Osteocyte (in vitro differentiated cells): ENCODE data around the gene RAD21L1. TPM values are rescaled to one million over a fixed set of nuclear protein-coding genes. Genes with fewer than 3 reads are reported as not detected.

Experiments
- DNase-seq: peaks from one replicate; pipeline ENCODE4 v3.0.0; 2021; ENCODE audit warnings: mixed read lengths; ENCODE audit not compliant: unreplicated experiment; ENCODE audit errors: extremely low spot score
- H3K27ac Mint-ChIP-seq: one replicate; pipeline ENCODE4 v1.8.0; 2021; ENCODE audit warnings: mild to moderate bottlenecking, mixed read lengths; ENCODE audit not compliant: unreplicated experiment
- H3K27me3 Mint-ChIP-seq: one replicate; pipeline ENCODE4 v1.8.0; 2021; ENCODE audit warnings: mixed read lengths; ENCODE audit not compliant: unreplicated experiment
- H3K36me3 Mint-ChIP-seq: one replicate; pipeline ENCODE4 v1.8.0; 2021; ENCODE audit warnings: mixed read lengths; ENCODE audit not compliant: unreplicated experiment
- H3K4me1 Mint-ChIP-seq: one replicate; pipeline ENCODE4 v1.8.0; 2021; ENCODE audit warnings: mixed read lengths; ENCODE audit not compliant: unreplicated experiment
- H3K4me3 Mint-ChIP-seq: one replicate; pipeline ENCODE4 v1.8.0; 2021; ENCODE audit warnings: mild to moderate bottlenecking, moderate library complexity, mixed read lengths; ENCODE audit not compliant: unreplicated experiment
- H3K9me3 Mint-ChIP-seq: one replicate; pipeline ENCODE4 v1.8.0; 2021; ENCODE audit warnings: mixed read lengths; ENCODE audit not compliant: unreplicated experiment
- total RNA-seq: library from RNA; stranded (reverse); gene quantifications from 2 replicates; pipeline ENCODE4 v1.2.1, GENCODE V29; 2021
- TF ChIP-seq, protein P1 (sequence below): fragments of 200-600 bp; sonication (generic); IDR thresholded peaks from 2 replicates; pipeline ENCODE4 v1.5.0; 2021; ENCODE audit warnings: antibody characterized with exemption, mild to moderate bottlenecking, moderate library complexity

RAD21L1 gene
- total RNA-seq, 1 donor from 2014 or later = not detected

DNA sequence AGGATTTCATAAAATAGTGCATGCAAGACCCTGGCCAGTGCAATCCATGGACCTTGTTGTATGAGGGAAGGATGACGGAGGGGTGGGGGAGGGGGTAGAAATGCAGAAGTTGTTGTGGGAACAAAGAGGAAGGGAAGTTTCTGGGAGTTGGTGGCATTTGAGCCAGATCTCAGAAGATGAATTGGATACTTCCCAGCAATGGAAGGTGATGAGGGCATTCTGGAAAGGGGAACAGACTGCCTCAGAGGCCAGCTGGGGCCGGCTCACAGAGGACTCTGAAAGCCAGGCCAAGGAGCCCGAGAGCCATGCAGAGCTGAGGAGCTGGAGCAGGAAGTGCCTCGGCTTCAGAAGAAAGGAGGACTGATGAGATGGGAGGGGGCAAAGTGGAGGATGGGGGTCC lies 43.7 kb upstream of the RAD21L1 start:
- H3K9me3 Mint-ChIP-seq = no peaks in the 10 kb centered on the region
- no peaks in the 10 kb centered on the region for H3K36me3 Mint-ChIP-seq
- H3K27me3 Mint-ChIP-seq = peaks cover 26% of the 10 kb centered on the region
- DNase-seq = no peak
- no peak overlapping the region for H3K4me3 Mint-ChIP-seq
- no peak overlapping the region for H3K27ac Mint-ChIP-seq
- TF ChIP-seq, protein P1, sequence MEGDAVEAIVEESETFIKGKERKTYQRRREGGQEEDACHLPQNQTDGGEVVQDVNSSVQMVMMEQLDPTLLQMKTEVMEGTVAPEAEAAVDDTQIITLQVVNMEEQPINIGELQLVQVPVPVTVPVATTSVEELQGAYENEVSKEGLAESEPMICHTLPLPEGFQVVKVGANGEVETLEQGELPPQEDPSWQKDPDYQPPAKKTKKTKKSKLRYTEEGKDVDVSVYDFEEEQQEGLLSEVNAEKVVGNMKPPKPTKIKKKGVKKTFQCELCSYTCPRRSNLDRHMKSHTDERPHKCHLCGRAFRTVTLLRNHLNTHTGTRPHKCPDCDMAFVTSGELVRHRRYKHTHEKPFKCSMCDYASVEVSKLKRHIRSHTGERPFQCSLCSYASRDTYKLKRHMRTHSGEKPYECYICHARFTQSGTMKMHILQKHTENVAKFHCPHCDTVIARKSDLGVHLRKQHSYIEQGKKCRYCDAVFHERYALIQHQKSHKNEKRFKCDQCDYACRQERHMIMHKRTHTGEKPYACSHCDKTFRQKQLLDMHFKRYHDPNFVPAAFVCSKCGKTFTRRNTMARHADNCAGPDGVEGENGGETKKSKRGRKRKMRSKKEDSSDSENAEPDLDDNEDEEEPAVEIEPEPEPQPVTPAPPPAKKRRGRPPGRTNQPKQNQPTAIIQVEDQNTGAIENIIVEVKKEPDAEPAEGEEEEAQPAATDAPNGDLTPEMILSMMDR = no peak
- H3K4me1 Mint-ChIP-seq = peaks cover 10% of the 10 kb centered on the region

DNA sequence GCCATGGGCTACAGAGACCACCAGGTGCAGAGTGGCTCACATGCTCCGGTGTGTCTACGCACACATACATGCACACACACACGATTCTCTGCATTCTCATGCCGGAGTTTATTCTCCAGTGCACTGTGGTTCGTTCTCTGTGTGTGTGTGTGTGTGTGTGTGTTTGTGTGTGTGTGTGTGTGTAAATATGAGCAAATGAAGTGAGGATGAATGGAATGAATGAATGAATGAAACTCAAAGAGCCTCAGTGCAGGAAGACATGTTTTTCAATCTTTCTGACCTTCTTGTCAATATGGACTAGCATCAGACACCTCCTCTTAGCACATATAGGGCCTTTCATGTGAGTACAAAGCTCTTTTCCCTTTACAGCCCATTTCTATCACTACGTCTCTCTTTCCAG lies 42.7 kb upstream of the RAD21L1 start:
- Mint-ChIP-seq H3K27ac (no peak overlapping the region), H3K36me3 (no peaks in the 10 kb centered on the region), H3K4me3 (no peak overlapping the region)

DNA sequence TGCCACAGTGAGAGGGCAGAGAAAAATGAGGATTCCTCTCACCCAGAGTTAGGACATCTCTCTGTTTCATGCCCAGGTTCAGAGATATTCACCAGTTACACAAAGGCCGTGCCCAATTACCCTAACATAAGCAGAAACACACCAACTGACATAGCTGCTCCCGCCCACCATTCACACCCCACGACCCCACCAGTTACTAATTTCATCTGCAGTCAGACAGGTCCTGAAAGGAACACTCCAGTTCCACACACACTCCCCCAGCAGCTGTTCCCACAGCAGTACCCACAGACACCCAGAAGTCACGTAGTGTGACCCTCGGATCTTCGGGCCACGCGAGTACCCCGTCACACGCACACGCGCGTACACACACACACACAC lies 41.6 kb upstream of the RAD21L1 start:
- DNase-seq = no peak
- H3K4me1 Mint-ChIP-seq = peaks cover 10% of the 10 kb centered on the region
- no peak overlapping the region for H3K27ac Mint-ChIP-seq
- peaks cover 30% of the 10 kb centered on the region for H3K27me3 Mint-ChIP-seq
- peak overlapping the region; percentile 66 for H3K4me3 Mint-ChIP-seq
- TF ChIP-seq, protein P1 = no peak
- no peaks in the 10 kb centered on the region for H3K9me3 Mint-ChIP-seq
- H3K36me3 Mint-ChIP-seq = no peaks in the 10 kb centered on the region

More for the DNA sequence above, 42.7 kb upstream of the RAD21L1 start:
- peaks cover 26% of the 10 kb centered on the region for H3K27me3 Mint-ChIP-seq
- peaks cover 10% of the 10 kb centered on the region for H3K4me1 Mint-ChIP-seq
- TF ChIP-seq, protein P1 = no peak
- no peak for DNase-seq
- H3K9me3 Mint-ChIP-seq = no peaks in the 10 kb centered on the region

DNA sequence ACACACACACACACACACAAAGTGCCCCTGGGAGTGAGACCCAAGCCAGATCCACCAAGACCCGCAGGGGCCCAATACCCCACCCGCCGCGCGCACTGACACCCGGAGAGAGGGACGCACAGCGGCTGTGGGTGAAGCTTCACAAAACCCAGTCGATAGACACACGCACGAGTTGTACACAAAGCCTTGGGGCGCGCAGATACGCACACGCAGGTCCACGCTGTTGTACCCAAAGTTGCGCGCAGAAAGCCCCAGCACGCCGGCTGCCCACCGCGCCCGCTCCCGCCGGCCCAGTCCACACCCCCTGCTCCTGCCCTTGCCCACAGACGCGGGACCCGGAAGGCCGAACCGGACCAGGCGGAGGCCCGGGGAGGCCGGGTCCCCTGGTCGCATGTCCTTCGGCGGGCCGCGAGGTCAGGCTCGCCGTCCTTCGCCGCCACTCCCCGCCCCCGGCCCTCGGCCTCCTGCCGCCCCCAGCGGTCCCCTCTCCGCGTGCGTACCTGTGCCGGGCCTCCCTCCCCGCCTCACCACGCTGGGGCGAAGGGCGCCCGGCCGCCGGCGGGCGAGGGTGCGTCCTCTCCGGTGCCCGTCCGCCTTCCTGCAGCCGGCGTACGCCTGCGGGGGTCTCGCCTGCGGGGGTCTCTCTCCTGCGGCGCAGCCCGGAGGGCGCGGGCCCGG lies 41.1 kb upstream of the RAD21L1 start, which contains the start of gene TMEM74B:
TSS of gene TMEM74B (minus strand) at position 344 of the 678 bp plus-strand sequence. CDS start 1,180 bp downstream, outside the sequence.
- H3K4me3 Mint-ChIP-seq = peak within 1 kb of the TSS; percentile 66
- no peak within 1 kb of the TSS for H3K27ac Mint-ChIP-seq

DNA sequence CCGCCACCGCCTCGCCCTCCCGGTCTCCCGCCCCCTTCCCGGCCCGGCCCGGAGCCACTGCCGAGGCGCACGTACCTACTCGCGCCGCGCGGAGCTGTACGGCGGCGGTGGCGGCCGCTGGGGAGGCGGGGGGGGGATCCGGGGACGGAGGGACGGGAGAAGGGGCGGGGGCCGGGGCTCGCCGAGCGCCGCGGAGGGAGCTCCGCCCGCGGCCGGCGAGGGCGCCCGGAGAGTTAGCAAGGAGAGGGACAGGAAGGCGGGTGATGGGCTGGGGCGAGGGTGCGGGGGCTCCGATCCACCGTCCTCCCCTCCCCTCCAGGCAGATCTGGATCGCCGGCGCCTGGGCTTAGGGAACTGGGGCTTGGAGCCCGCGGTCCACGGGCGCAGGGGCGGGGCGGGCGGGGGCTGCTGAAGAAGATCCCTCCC lies 40.5 kb upstream of the RAD21L1 start:
- peaks cover 10% of the 10 kb centered on the region for H3K4me1 Mint-ChIP-seq
- DNase-seq = no peak
- no peak overlapping the region for H3K4me3 Mint-ChIP-seq
- H3K36me3 Mint-ChIP-seq = no peaks in the 10 kb centered on the region
- H3K27ac Mint-ChIP-seq = no peak overlapping the region
- no peaks in the 10 kb centered on the region for H3K9me3 Mint-ChIP-seq
- TF ChIP-seq, protein P1 = no peak
- peaks cover 41% of the 10 kb centered on the region for H3K27me3 Mint-ChIP-seq

More for the DNA sequence above, 41.1 kb upstream of the RAD21L1 start, which contains the start of gene TMEM74B:
- Mint-ChIP-seq H3K27me3 (peaks cover 35% of the 10 kb centered on the region), H3K9me3 (no peaks in the 10 kb centered on the region), H3K36me3 (no peaks in the 10 kb centered on the region), H3K4me1 (peaks cover 10% of the 10 kb centered on the region)
- TF ChIP-seq, protein P1 = no peak
- no peak for DNase-seq
